ENCODE measurements around the gene ZNF789. TPM values are rescaled to one million over a fixed set of nuclear protein-coding genes. Genes with fewer than 3 reads are reported as not detected.

Gene ZNF789
- total RNA-seq, 1 donor from 2014 or later = 29.5 TPM

DNA sequence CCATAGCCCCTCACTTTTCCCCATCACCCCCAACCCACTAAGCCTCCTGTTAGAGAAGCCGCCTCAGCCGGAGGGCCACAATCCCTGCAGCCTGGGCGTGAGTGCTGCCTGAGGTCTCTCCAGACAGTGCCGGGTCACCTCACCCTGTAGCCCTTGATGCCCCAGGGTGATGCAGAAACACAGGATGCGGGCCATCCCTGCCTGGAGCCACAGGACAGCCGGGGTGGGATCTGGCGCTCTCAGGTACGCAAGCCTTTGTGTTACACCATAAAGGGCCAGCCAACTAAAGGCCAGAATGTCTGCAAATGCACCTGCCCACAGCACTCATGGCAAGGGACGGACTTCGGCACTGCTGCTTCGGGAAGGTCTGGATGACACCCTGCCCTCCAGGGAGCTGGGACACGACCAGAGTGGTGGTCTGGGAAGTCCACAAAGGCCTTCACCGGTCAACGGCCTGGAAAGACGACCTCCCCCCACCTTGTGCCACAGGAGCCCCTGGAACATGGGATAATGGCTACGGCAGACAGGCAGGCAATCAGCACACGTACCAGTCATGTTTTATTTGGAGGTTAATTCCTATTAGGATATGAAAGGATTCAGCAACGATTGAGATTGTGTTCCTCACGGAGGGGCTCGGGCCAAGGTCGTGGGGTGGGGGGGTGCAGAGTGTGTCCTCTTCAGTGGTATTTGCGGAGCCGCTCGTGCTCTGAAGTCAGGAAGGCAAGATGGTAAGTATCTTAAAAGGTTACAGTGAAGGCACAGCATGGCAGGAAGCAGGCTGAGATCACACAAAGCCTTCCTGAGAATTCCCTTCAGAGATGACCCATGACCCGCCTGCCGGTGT lies 14.8 kb upstream of the ZNF789 start:
- intact Hi-C loops (cut with micrococcal nuclease) = no loop called here

GRCh38 chr7:99459087-99459486 lies 13.6 kb upstream of the ZNF789 start:
- intact Hi-C loops (cut with micrococcal nuclease) = no loop called here

DNA sequence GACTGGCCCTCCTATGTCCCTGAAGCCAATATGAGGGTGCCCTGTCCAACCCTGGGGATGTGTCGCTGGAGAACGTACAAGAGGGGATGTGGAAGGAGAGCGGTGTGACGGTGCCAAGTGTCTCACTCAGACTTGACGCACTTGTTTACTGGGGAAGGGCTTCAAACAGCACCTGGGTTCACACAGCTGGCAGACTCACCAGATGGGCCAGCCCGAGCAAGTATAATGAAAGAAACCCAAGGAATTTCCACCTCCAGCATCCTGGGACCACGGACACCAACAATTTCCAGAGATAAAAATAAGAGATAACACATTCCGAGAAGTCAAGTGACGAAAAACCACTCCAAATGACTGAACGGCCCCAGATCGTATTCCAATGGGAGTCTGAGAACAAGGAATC lies 12.0 kb upstream of the ZNF789 start:
- intact Hi-C loops (cut with micrococcal nuclease) = no loop called here

DNA sequence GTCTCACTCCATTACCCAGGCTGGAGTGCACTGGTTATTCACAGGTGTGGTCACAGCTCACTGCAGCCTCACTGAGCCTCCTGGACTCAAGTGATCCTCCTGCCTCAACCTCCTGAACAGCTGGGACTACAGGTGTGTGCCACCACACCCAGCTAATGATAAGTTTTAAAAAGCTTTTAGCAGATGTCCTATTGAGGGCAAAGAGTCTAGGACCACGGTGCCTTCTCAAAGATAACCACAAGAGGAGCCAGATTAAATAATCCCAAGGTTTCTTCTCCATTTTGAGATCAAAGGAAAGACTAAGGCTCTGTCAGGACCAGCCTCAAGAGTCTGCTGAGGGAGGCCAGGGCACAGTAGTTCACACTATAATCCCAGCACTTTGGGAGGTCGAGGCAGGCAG lies 11.5 kb upstream of the ZNF789 start:
- intact Hi-C loops (cut with micrococcal nuclease) = no loop called here

- intact Hi-C loops (cut with micrococcal nuclease) = no loop called here
Observed at GRCh38 chr7:99465421-99465768, 7.3 kb upstream of the ZNF789 start.

DNA sequence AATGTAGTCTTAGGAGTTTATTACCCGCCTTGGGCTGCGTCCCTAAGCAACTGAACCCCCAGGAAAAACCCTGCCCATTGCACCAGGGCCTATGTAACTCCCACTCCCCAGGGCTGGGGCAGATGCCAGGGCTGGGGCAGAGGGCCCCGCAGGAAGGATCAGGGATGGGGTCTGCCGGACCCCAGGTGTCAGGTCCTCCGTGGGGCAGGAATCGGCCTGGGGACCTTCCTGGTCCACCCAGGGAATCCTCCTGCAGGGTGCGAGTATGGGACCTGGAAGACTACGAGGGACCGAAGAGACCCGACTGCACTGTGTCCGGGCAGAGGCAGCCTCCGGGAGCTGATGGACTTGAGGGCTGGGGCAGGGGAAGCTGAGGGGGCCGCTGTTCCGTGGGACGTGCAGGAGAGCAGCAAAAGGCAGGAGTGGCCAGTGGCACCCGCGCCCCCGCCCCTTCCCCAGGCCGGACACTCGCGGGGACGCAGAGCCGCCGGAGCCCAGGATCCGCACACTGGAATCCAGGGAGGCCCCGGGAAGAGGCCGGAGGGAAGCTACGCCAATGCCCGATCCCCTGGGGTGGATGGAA lies 4.3 kb upstream of the ZNF789 start:
- intact Hi-C loops (cut with micrococcal nuclease) = no loop called here

DNA sequence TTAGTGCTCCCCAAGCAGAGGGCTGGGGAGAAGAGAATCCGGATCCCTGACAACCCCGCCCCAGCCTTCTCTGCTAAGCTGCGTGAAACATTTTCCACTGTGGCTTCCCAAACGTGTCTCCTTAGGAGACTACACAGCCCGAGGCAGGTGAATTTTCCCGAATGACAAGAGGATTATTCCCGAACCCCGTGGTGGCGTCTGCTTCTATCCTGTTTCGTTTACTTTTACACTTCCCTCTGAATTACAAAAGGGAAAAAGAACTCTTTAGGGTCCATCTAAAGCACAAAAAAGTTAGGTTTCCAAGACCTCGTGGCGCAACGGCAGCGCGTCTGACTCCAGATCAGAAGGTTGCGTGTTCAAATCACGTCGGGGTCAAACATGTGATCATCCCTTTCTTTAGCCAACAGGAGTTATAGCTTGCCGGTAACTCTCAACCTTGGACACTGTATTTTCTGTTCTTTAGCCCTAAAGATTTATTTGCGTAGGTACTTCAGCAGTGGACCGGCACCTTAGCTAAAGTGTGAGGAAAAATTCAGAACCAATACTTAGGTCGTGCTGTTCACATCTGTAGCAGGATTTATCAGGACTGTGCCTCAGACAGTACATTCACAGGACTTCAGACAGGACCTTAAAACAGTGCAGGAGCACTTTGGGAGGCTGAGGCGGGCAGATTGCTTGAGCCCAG lies 3.2 kb upstream of the ZNF789 start:
- intact Hi-C loops (cut with micrococcal nuclease) = loop anchor here (5.0 kb wide), 1 partner anchor 92 kb away; no protein-coding TSS in a partner anchor

GRCh38 chr7:99473315-99473596 lies 566 bp downstream of the ZNF789 start:
- intact Hi-C loops (cut with micrococcal nuclease) = loop anchor here (2.0 to 5.0 kb wide), 2 partner anchors 64 to 96 kb away; partner anchors contain the start of genes BUD31 and PDAP1

- intact Hi-C loops (cut with micrococcal nuclease) = no loop called here
Observed at GRCh38 chr7:99476107-99476506, 3.4 kb downstream of the ZNF789 start.

- intact Hi-C loops (cut with micrococcal nuclease) = no loop called here
Observed at GRCh38 chr7:99478464-99479440, 6.1 kb downstream of the ZNF789 start.

DNA sequence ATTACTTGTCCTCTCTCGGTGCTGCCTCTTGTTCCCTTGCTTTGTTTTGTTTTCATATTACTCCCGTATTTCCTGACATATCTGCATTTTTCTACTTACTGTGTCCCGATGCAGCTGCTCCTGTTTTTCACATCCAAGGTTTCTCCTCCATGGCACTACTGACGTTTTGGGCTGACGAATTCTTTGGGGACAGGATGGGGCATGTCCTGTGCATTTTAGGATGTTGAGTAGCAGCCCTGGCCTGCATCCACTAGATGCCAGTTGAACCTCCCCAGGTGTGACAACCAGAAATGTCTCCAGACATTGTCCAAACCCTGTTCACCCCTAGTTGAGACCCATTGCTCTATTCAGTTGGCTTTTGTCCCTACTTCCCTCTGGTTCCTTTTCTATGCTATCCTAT lies 12.4 kb downstream of the ZNF789 start:
- intact Hi-C loops (cut with micrococcal nuclease) = no loop called here

DNA sequence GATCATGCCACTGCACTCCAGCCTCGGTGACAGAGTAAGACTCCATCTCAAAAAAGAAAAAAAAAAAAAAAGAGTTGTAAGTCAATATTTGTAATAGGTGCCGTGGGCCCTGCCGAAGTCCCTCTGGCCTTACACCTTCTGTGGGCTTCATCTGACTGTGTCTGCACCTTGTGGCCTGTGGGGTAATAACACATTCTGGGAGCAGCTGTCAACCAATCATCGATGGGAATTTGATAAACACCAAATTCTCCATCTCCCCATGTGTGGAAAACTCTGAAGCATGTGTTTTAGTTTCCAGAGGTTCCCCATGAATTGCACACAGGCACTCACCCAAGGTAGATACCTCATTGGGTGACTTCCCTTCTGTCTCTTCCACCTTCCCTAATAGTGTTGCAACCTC lies 16.5 kb downstream of the ZNF789 start:
- intact Hi-C loops (cut with micrococcal nuclease) = no loop called here

DNA sequence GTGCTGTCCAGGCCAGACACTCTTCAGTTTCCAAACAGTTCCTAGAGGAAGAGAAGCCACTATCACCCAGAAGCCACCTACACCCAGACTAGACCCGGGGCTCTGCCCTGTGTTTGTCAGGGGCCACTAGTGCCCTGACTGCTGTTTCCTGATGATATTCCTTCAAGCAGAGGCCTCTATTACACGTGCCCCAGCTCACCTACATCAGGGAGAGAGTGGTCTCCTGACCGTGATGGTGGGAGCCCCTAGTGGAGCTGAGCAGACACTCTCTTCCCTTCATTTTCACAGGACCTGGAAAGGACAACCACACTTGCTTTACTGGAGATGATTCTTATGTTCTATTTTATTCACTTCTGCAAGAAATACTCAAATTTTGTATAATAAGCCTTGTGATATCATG lies 18.2 kb downstream of the ZNF789 start:
- intact Hi-C loops (cut with micrococcal nuclease) = no loop called here

DNA sequence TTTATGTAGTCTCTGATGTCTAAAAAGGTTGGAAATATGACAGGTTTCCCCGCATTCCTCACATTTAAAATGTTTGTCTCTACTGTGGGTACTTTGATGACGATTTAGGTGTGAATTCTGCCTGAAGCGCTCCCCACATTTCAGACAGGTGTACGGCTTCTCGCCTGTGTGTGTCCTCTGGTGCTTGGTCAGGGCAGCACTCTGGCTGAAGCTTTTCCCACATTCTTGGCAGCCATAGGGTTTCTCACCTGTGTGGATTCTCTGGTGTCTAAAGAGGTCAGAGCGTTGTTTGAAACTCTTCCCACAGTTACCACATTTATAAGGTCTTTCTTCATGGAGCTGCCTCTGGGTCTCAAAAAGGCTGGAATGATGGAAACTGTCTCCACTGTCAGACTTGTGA lies 21.1 kb downstream of the ZNF789 start:
- intact Hi-C loops (cut with micrococcal nuclease) = no loop called here

DNA sequence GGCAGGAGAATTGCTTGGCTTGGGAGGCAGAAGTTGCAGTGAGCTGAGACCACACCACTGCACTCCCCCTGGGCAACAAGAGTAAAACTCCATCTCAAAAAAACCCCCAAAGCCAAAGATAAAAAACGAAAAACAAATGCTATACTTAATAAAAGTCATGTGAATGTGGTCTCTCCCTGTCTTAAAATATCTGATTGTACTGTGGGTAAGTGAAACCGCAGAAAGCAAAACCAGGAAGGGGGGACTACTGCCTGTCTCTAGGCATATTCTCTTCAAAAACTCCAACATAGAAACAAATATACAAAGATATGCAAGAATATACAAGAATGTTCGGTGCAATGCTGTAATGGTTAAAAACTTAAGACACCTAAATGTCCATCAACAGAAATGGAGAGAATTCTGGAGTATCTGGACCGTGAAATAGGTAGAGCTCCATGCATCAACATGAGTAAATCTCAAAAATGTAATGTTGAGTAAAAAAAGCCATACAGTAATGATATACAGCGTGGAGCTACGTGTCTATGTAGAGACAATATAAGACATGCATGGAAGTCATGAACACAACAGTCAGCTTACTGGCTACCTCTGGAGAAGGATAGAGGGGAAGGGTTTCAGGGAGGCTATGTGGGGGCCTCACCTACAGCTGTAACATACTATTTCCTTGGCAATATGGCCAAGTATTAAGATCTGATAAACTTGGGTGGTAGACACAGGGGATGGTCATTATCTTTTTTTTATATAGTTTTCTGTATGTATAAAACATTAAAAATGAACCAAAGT lies 25.3 kb downstream of the ZNF789 start:
- intact Hi-C loops (cut with micrococcal nuclease) = no loop called here

GRCh38 chr7:99498546-99498944 lies 25.9 kb downstream of the ZNF789 start:
- intact Hi-C loops (cut with micrococcal nuclease) = no loop called here

GRCh38 chr7:99499371-99499720 lies 26.7 kb downstream of the ZNF789 start:
- intact Hi-C loops (cut with micrococcal nuclease) = loop anchor here (1.0 kb wide), 1 partner anchor 53 kb away; the partner anchor contains the start of gene FAM200A

GRCh38 chr7:99499721-99500636 lies 27.3 kb downstream of the ZNF789 start, which contains the start of gene ZNF394:
TSS of gene ZNF394 (minus strand) at chr7:99500281. CDS start at chr7:99500093, 188 bp downstream.
- intact Hi-C loops (cut with micrococcal nuclease) = loop anchor here (1.0 to 5.0 kb wide), 5 partner anchors 28 to 582 kb away; partner anchors contain the start of genes FAM200A, ZNF3, ZNF655 and ZNF789

DNA sequence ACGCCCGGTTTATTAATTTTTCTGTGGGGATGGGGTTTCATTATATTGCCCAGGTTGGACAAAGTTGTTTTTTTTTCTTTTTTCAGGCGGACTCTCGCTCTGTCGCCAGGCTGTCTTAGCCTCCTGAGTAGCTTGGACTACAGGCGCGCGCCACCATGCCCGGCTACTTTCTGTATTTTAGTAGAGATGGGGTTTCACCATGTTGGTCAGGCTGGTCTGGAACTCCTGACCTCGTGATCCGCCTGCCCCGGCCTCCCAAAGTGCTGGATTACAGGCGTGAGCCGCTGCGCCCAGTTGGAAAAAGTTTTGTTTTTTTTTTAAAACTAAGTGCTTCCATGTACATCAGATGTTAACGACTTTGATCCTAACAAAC lies 27.9 kb downstream of the ZNF789 start:
- intact Hi-C loops (cut with micrococcal nuclease) = loop anchor here (1.0 to 5.0 kb wide), 4 partner anchors 28 to 582 kb away; partner anchors contain the start of genes ZNF3, ZNF655, ZNF789 and ZSCAN25
